HCT116 (cell line): ENCODE data around the gene FHOD3. TPM values are rescaled to one million over a fixed set of nuclear protein-coding genes. Genes with fewer than 3 reads are reported as not detected.

Experiments used
- ATAC-seq: fragments of 200-7000 bp; cut with Tn5 transposase; 2 replicates; pipeline ENCODE4 v1.9.1; 2020; ENCODE audit warnings: mild to moderate bottlenecking, moderate library complexity
- BruUV-seq: library from RNA; stranded (reverse); fragments of 400-500 nt; replicated peaks from 2 replicates; lab custom pipeline; 2021; lab: Mats Ljungman, UMichigan
- CTCF ChIA-PET: fragments of 300-600 bp; sonication (Branson Sonifier 250); formaldehyde crosslinking; loops from one replicate; lab custom pipeline; 2021; ENCODE audit warnings: antibody characterized with exemption; lab: Charles Lee
- POLR2A ChIA-PET: fragments of 300-600, 350-600 bp; sonication (Branson Sonifier 250); formaldehyde crosslinking; loops from one replicate; lab custom pipeline; 2021; ENCODE audit warnings: antibody characterized with exemption; lab: Charles Lee
- RAD21 ChIA-PET, 2 experiments: fragments of 300-600 bp; sonication (Branson Sonifier 250); formaldehyde crosslinking; loops; one replicate each; lab custom pipeline; 2023; ENCODE audit warnings: low total read pairs in 2 of 2; ENCODE audit not compliant: uncharacterized antibody in 2 of 2, unreplicated experiment in 2 of 2, low non-redundant PET in 1 of 2; lab: Charles Lee
- DNase-seq: peaks from one replicate; pipeline ENCODE4 v3.0.0-alpha.2; 2010; ENCODE audit warnings: low read depth, low spot score
- H2AFZ ChIP-seq: fragments of 200-600 bp; shearing (Covaris generic), sonication (generic); 2 replicates; pipeline ENCODE4 v1.6.1; 2017; ENCODE audit warnings: low read depth, mixed run types, mixed read lengths, antibody characterized with exemption, low read length; ENCODE audit not compliant: poor library complexity, severe bottlenecking
- H3K27ac ChIP-seq: 2 replicates; pipeline ENCODE4 v1.5.1; 2012; ENCODE audit warnings: low read depth, low read length
- H3K27me3 ChIP-seq: fragments of 200-600 bp; sonication (generic); 2 replicates; pipeline ENCODE4 v1.6.1; 2016; ENCODE audit warnings: mixed run types, low read length, mixed read lengths; ENCODE audit not compliant: insufficient read depth
- H3K36me3 ChIP-seq, 2 experiments: fragments of 200-500 bp in 1 of 2; fragments of 200-600 bp in 1 of 2; sonication (Bioruptor generic) in 1 of 2; sonication (generic) in 1 of 2; 2 replicates each; pipeline versions ENCODE4 v1.5.1 to v1.6.1; 2014 to 2016; ENCODE audit warnings: low read length in 2 of 2, inconsistent platforms in 1 of 2, mixed read lengths in 1 of 2, mixed run types in 1 of 2; ENCODE audit not compliant: insufficient read depth in 2 of 2, control insufficient read depth in 1 of 2
- H3K4me1 ChIP-seq, 2 experiments: fragments of 200-600 bp in 1 of 2; sonication (generic) in 1 of 2; 2 replicates each; pipeline versions ENCODE4 v1.5.1 to v1.6.1; 2012 to 2017; ENCODE audit warnings: low read length in 2 of 2, inconsistent platforms in 1 of 2, mild to moderate bottlenecking in 1 of 2, mixed read lengths in 1 of 2, mixed run types in 1 of 2, moderate library complexity in 1 of 2; ENCODE audit not compliant: insufficient read depth in 2 of 2, control insufficient read depth in 1 of 2
- H3K4me2 ChIP-seq: fragments of 200-600 bp; sonication (generic); 2 replicates; pipeline ENCODE4 v1.6.1; 2017; ENCODE audit warnings: mixed run types, low read length, mixed read lengths
- H3K4me3 ChIP-seq, 2 experiments: fragments of 200-600 bp in 1 of 2; sonication (generic) in 1 of 2; replicated peaks in 1 of 2; 2 replicates each; pipeline ENCODE4 v1.5.1; 2011 to 2016; ENCODE audit warnings: low read length in 2 of 2, control low read depth in 1 of 2, low read depth in 1 of 2, mild to moderate bottlenecking in 1 of 2, mixed read lengths in 1 of 2, mixed run types in 1 of 2
- H3K79me2 ChIP-seq: fragments of 200-600 bp; sonication (generic); 2 replicates; pipeline ENCODE4 v1.6.1; 2017; ENCODE audit warnings: mild to moderate bottlenecking, mixed run types, low read length, moderate library complexity, mixed read lengths; ENCODE audit not compliant: insufficient read depth
- H3K9ac ChIP-seq: fragments of 200-600 bp; sonication (generic); 2 replicates; pipeline ENCODE4 v1.6.1; 2016; ENCODE audit warnings: low read length, mixed read lengths
- H3K9me2 ChIP-seq: fragments of 200-600 bp; sonication (generic), shearing (Covaris generic); 2 replicates; pipeline ENCODE4 v1.6.1; 2017; ENCODE audit warnings: mixed run types, mild to moderate bottlenecking, moderate library complexity; ENCODE audit not compliant: insufficient read depth
- H3K9me3 ChIP-seq, 2 experiments: fragments of 200-500 bp in 1 of 2; fragments of 200-600 bp in 1 of 2; sonication (Bioruptor generic) in 1 of 2; sonication (generic) in 1 of 2; 2 replicates each; pipeline ENCODE4 v1.6.1; 2014 to 2017; ENCODE audit warnings: low read length in 2 of 2, mixed read lengths in 2 of 2, inconsistent platforms in 1 of 2, low read depth in 1 of 2, mild to moderate bottlenecking in 1 of 2, mixed run types in 1 of 2, moderate library complexity in 1 of 2; ENCODE audit not compliant: control insufficient read depth in 1 of 2, insufficient read depth in 1 of 2
- H4K20me1 ChIP-seq: fragments of 200-600 bp; sonication (generic), shearing (Covaris generic); 2 replicates; pipeline ENCODE4 v1.6.1; 2017; ENCODE audit warnings: mixed run types, mild to moderate bottlenecking, moderate library complexity; ENCODE audit not compliant: insufficient read depth
- CBX3 ChIP-seq: IDR thresholded peaks from 2 replicates; pipeline ENCODE4 v1.6.1; 2012; ENCODE audit warnings: low read depth
- CEBPB ChIP-seq: IDR thresholded peaks from 2 replicates; pipeline ENCODE4 v1.6.1; 2012; ENCODE audit warnings: low read depth
- EGR1 ChIP-seq: IDR thresholded peaks from 2 replicates; pipeline ENCODE4 v1.6.1; 2012; ENCODE audit warnings: low read depth
- ELF1 ChIP-seq: IDR thresholded peaks from 2 replicates; pipeline ENCODE4 v1.6.1; 2012; ENCODE audit warnings: low read depth, borderline replicate concordance
- POLR2AphosphoS5 ChIP-seq: IDR thresholded peaks from 2 replicates; pipeline ENCODE4 v1.6.1; 2011; ENCODE audit warnings: mild to moderate bottlenecking, low read depth, low read length, moderate library complexity
- SRF ChIP-seq: IDR thresholded peaks from 2 replicates; pipeline ENCODE4 v1.6.1; 2012; ENCODE audit warnings: low read depth
- ZFX ChIP-seq: fragments of 450-650 bp; IDR thresholded peaks from 2 replicates; pipeline ENCODE4 v1.6.1; 2017
- ZNF274 ChIP-seq: fragments of 200-500 bp; sonication (Bioruptor generic); IDR thresholded peaks from 2 replicates; pipeline ENCODE4 v1.6.1; 2014; ENCODE audit warnings: mild to moderate bottlenecking, low read depth, low read length, inconsistent platforms
- intact Hi-C: fragments of 100-400 bp; cut with micrococcal nuclease; formaldehyde crosslinking; loops from 2 replicates; pipeline ENCODE4 v1.10.0; 2022
- total RNA-seq: library from RNA; stranded (reverse); gene quantifications from one replicate; pipeline ENCODE4 v1.2.1, GENCODE V29; 2021; ENCODE audit not compliant: unreplicated experiment
- TF ChIP-seq, protein P1 (sequence below): IDR thresholded peaks from 2 replicates; pipeline ENCODE4 v1.6.1; 2011; ENCODE audit warnings: mild to moderate bottlenecking, low read length, moderate library complexity; ENCODE audit not compliant: insufficient replicate concordance; ENCODE audit errors: extremely low read depth
- TF ChIP-seq, protein P2 (sequence below): IDR thresholded peaks from 2 replicates; pipeline ENCODE4 v1.6.1; 2012

FHOD3 gene
- total RNA-seq, 1 experiment from 2014 or later = 4.0 TPM

DNA sequence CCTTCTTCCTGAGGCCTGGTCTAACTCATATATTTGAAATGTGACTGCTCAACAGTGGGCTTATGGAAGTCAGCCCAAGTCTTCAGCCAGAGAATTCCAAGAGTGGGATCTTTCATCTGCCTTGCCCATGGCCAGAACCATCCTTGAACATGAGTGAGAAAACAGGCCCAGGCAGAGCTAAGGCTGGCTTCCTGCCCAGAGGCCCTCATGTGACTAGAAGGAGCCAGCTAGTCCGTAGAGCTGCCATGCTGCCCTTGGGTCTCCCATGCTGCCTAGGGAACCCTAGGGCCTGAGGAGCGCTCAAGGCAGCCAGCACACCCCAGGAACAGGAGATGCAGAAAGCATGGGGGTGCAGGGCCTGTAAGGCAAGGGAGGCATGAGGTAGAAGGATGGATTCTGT lies 203.6 kb downstream of the FHOD3 start:
- ChIA-PET RAD21 (no interaction called here), POLR2A (no interaction called here), CTCF (no interaction called here)
- Histone ChIP-seq H3K9me3 (no peaks in the 10 kb centered on the region), H3K9me2 (no peaks in the 10 kb centered on the region), H3K4me2 (no peak overlapping the region), H3K27ac (no peak overlapping the region), H3K27me3 (no peaks in the 10 kb centered on the region), H3K4me3 (no peak overlapping the region), H2AFZ (no peak overlapping the region), H3K9ac (no peak overlapping the region), H3K36me3 (no peaks in the 10 kb centered on the region), H3K79me2 (no peaks in the 10 kb centered on the region), H4K20me1 (no peaks in the 10 kb centered on the region), H3K4me1 (no peaks in the 10 kb centered on the region)
- no peak for ATAC-seq
- no peak for TF ChIP-seq ZFX
- no peak for TF ChIP-seq SRF
- TF ChIP-seq CEBPB = no peak
- no peak for TF ChIP-seq POLR2AphosphoS5
- TF ChIP-seq ZNF274 = no peak
- TF ChIP-seq, protein P1, sequence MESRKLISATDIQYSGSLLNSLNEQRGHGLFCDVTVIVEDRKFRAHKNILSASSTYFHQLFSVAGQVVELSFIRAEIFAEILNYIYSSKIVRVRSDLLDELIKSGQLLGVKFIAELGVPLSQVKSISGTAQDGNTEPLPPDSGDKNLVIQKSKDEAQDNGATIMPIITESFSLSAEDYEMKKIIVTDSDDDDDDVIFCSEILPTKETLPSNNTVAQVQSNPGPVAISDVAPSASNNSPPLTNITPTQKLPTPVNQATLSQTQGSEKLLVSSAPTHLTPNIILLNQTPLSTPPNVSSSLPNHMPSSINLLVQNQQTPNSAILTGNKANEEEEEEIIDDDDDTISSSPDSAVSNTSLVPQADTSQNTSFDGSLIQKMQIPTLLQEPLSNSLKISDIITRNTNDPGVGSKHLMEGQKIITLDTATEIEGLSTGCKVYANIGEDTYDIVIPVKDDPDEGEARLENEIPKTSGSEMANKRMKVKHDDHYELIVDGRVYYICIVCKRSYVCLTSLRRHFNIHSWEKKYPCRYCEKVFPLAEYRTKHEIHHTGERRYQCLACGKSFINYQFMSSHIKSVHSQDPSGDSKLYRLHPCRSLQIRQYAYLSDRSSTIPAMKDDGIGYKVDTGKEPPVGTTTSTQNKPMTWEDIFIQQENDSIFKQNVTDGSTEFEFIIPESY = no peak
- intact Hi-C loops = no loop called here
- BruUV-seq = no TSS peak
- no peak for DNase-seq

GRCh38 chr18:36503477-36503876 lies 206.0 kb downstream of the FHOD3 start:
- Histone ChIP-seq H3K4me2 (no peak overlapping the region), H3K9me3 (no peaks in the 10 kb centered on the region), H3K36me3 (no peaks in the 10 kb centered on the region), H3K27ac (no peak overlapping the region), H3K79me2 (no peaks in the 10 kb centered on the region), H3K4me3 (no peak overlapping the region), H3K27me3 (no peaks in the 10 kb centered on the region), H3K9ac (no peak overlapping the region), H3K9me2 (no peaks in the 10 kb centered on the region), H2AFZ (no peak overlapping the region), H4K20me1 (no peaks in the 10 kb centered on the region), H3K4me1 (no peaks in the 10 kb centered on the region)
- CTCF ChIA-PET = no interaction called here
- POLR2A ChIA-PET = no interaction called here
- TF ChIP-seq ELF1 (no peak), EGR1 (no peak), ZFX (no peak), CBX3 (no peak)
- TF ChIP-seq, protein P2, sequence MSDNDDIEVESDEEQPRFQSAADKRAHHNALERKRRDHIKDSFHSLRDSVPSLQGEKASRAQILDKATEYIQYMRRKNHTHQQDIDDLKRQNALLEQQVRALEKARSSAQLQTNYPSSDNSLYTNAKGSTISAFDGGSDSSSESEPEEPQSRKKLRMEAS = no peak
- RAD21 ChIA-PET = no interaction called here
- DNase-seq = no peak
- intact Hi-C loops = no loop called here
- ATAC-seq = no peak
- no TSS peak for BruUV-seq
